NCI-H82 treated with DMSO at 0.1 percent for 48 hours (cell line): ENCODE measurements around the gene ZNF777.
"Not testable (repeated sequence)": the region's sequence is repeated elsewhere in the genome, so short reads cannot be mapped to it uniquely, and the experiment has no call there.

Experiments used
- DNase-seq: peaks from one replicate; lab custom pipeline; 2025; ENCODE audit not compliant: unreplicated experiment; lab: John Stamatoyannopoulos, UW

ZNF777 gene

GRCh38 chr7:149420006-149420405, 40.9 kb downstream of the ZNF777 start:
- DNase-seq = no peak

GRCh38 chr7:149415391-149416071, 45.3 kb downstream of the ZNF777 start:
- no peak for DNase-seq

GRCh38 chr7:149414745-149415390, 46.0 kb downstream of the ZNF777 start:
- DNase-seq = no peak

GRCh38 chr7:149414171-149414570, 46.7 kb downstream of the ZNF777 start:
- no peak for DNase-seq

- not testable (repeated sequence) for DNase-seq
These were observed 47.8 kb downstream of the ZNF777 start for GRCh38 chr7:149413083-149413482.

GRCh38 chr7:149409895-149410294, 51.0 kb downstream of the ZNF777 start:
- no peak for DNase-seq

GRCh38 chr7:149404825-149405224, 56.0 kb downstream of the ZNF777 start:
- DNase-seq = no peak

GRCh38 chr7:149404396-149404795, 56.5 kb downstream of the ZNF777 start:
- DNase-seq = no peak

- no peak for DNase-seq
These were observed 62.6 kb downstream of the ZNF777 start for GRCh38 chr7:149398195-149398820.

- DNase-seq = no peak
These were observed 63.3 kb downstream of the ZNF777 start for GRCh38 chr7:149397470-149398043.

- not testable (repeated sequence) for DNase-seq
These were observed 72.1 kb downstream of the ZNF777 start for GRCh38 chr7:149388550-149389335.

- DNase-seq = not testable (repeated sequence)
These were observed 74.3 kb downstream of the ZNF777 start for GRCh38 chr7:149386514-149386913.

GRCh38 chr7:149385195-149385950, 75.5 kb downstream of the ZNF777 start:
- DNase-seq = no peak
